Measurements from ENCODE around the gene CBX5. TPM values are rescaled to one million over a fixed set of nuclear protein-coding genes. Genes with fewer than 3 reads are reported as not detected.
"Not testable (repeated sequence)": the region's sequence is repeated elsewhere in the genome, so short reads cannot be mapped to it uniquely, and the experiment has no call there.

The CBX5 gene
- polyA plus RNA-seq, 2 donors, result 4.9 to 5.6 TPM

DNA sequence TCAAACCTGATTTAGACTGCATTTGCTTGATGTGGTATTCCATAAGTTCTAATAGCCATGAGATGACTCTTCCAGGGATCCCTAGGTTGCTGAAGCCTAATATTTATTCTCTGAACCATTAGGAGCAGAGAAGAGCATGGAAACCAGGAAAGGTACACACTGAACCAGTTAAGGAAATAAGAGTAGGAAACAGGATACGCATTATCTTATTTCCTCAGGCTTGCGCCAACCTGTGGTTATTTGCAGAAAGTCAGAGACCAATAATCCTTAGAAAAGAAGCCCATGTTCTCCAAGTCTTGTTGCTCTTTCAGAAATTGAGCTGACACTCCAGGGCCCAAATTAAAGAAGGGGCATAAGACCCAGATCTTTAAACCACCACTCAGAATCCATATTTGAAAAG, 49.4 kb downstream of the CBX5 start:
- no peaks in the 10 kb centered on the region for H3K4me1 ChIP-seq (ENCODE audit: control insufficient read depth in 2 of 2, insufficient read depth in 2 of 2, low read length in 1 of 2)
- no peaks in the 10 kb centered on the region for H3K36me3 ChIP-seq (ENCODE audit: control insufficient read depth in 2 of 2, insufficient read depth in 2 of 2, low read length in 1 of 2)
- H3K27ac ChIP-seq (ENCODE audit: low read depth in 2 of 2, low read length in 1 of 2), result no peak overlapping the region
- H3K4me3 ChIP-seq (ENCODE audit: low read depth in 1 of 2, low read length in 2 of 2), result no peak overlapping the region
- 82 to 86% methylated on average over 2 of the region's 2 CpGs for WGBS, 2 donors
- no peaks in the 10 kb centered on the region for H3K27me3 ChIP-seq (ENCODE audit: control insufficient read depth in 1 of 2, insufficient read depth in 2 of 2, low read length in 2 of 2)
- H3K9me3 ChIP-seq (ENCODE audit: control insufficient read depth in 2 of 2, insufficient read depth in 1 of 2, low read depth in 1 of 2, low read length in 1 of 2), result no peaks in the 10 kb centered on the region

DNA sequence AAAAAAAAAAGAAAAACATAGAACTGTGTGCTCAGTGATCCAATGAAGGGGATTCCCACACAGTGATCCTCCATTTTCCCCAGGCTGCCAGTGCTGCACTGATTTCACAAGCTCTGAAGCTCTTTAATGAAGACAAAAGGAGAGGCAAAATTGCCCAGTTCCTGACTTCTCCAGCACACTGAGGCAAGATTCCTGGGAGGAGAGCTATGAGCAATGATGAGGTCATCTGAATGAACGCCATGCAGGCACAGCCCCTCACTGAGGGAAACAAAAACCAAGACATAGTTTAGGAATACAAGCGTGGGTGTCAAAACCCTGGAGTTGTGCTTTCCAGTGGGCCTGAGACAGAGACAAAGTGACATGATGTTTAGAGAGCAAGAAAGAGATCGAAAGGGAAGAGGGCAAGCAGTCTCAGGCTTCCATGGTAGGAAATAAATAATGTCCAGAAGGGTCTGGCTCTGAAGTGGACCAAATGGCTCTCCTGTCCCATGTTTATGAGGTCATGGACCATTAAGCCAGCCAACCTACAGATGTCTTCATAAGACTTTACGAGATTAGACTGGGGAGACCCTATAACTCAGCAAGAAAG, 50.2 kb downstream of the CBX5 start:
- no peak overlapping the region for H3K27ac ChIP-seq (ENCODE audit: low read depth in 2 of 2, low read length in 1 of 2)
- H3K27me3 ChIP-seq (ENCODE audit: control insufficient read depth in 1 of 2, insufficient read depth in 2 of 2, low read length in 2 of 2), result no peaks in the 10 kb centered on the region
- no peaks in the 10 kb centered on the region for H3K36me3 ChIP-seq (ENCODE audit: control insufficient read depth in 2 of 2, insufficient read depth in 2 of 2, low read length in 1 of 2)
- H3K4me1 ChIP-seq (ENCODE audit: control insufficient read depth in 2 of 2, insufficient read depth in 2 of 2, low read length in 1 of 2), result no peaks in the 10 kb centered on the region
- H3K4me3 ChIP-seq (ENCODE audit: low read depth in 1 of 2, low read length in 2 of 2), result no peak overlapping the region
- 46 to 62% methylated on average over 4 of the region's 4 CpGs for WGBS, 2 donors
- H3K9me3 ChIP-seq (ENCODE audit: control insufficient read depth in 2 of 2, insufficient read depth in 1 of 2, low read depth in 1 of 2, low read length in 1 of 2), result no peaks in the 10 kb centered on the region

DNA sequence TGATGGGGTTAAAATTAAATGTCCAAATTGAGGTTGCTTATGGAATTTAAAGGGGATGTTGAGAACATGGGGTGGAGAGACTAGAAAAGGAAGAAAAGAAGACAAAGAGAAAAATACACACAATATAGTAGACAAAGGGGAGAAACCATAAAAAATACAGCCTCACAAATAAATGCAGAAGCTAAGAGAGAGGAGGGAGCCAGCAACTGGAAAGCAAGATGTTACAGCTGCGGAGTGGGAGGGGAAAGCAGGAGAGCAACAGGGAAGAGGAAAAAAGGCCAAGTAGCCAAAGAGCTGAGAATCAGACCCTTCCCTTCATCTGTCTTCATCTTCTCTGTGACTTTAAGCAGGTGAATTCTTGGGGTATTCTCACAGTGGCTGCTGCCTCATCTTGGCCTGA, 51.5 kb downstream of the CBX5 start:
- 79 to 81% methylated on average over 1 of the region's 1 CpG for WGBS, 2 donors
- H3K36me3 ChIP-seq (ENCODE audit: control insufficient read depth in 2 of 2, insufficient read depth in 2 of 2, low read length in 1 of 2), result no peaks in the 10 kb centered on the region
- no peaks in the 10 kb centered on the region for H3K27me3 ChIP-seq (ENCODE audit: control insufficient read depth in 1 of 2, insufficient read depth in 2 of 2, low read length in 2 of 2)
- no peak overlapping the region for H3K27ac ChIP-seq (ENCODE audit: low read depth in 2 of 2, low read length in 1 of 2)
- H3K4me1 ChIP-seq (ENCODE audit: control insufficient read depth in 2 of 2, insufficient read depth in 2 of 2, low read length in 1 of 2), result no peaks in the 10 kb centered on the region
- H3K4me3 ChIP-seq (ENCODE audit: low read depth in 1 of 2, low read length in 2 of 2), result no peak overlapping the region
- no peaks in the 10 kb centered on the region for H3K9me3 ChIP-seq (ENCODE audit: control insufficient read depth in 2 of 2, insufficient read depth in 1 of 2, low read depth in 1 of 2, low read length in 1 of 2)

DNA sequence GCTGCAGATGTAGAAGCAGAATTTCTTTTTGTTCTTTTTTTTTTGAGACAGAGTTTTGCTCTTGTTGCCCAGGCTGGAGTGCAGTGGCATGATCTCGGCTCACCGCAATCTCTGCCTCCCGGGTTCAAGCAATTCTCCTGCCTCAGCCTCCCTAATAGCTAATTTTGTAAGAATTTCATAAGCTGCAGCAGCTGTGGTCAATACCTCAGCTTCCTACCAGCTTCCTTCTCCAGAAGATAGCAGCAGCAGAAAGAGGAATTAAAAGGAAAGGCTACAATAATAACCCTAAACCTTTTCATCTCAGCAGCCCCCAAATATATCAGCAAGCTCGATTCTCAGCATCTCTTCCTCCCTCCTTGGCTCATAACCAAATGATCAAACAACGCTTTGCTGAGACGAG, 52.0 kb downstream of the CBX5 start:
- not testable (repeated sequence) for H3K4me3 ChIP-seq (ENCODE audit: low read depth in 1 of 2, low read length in 2 of 2); H3K27me3 ChIP-seq (ENCODE audit: control insufficient read depth in 1 of 2, insufficient read depth in 2 of 2, low read length in 2 of 2); H3K27ac ChIP-seq (ENCODE audit: low read depth in 2 of 2, low read length in 1 of 2); H3K36me3 ChIP-seq (ENCODE audit: control insufficient read depth in 2 of 2, insufficient read depth in 2 of 2, low read length in 1 of 2); H3K9me3 ChIP-seq (ENCODE audit: control insufficient read depth in 2 of 2, insufficient read depth in 1 of 2, low read depth in 1 of 2, low read length in 1 of 2); H3K4me1 ChIP-seq (ENCODE audit: control insufficient read depth in 2 of 2, insufficient read depth in 2 of 2, low read length in 1 of 2)
- WGBS, 2 donors, result 58 to 64% methylated on average over 6 of the region's 6 CpGs

DNA sequence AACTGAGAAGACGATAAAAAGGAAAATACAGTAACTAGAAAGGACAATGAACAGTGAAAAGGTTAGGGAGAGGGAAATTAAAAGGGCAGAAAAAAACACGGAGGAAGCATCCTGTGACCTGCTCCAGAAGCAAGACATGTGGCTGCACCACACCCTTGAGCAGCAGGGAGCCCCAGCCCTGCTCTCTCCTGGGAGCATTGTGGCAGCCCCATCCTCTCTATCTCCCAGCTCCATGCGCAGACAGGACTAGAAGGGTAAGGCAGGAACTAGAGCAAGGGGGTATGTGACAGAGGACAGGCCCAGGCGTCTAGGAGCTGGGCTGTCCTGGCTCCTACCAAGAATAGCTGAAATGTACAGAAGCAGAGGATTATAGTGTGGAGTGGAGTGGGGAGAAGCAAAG, 52.5 kb downstream of the CBX5 start:
- no peak overlapping the region for H3K27ac ChIP-seq (ENCODE audit: low read depth in 2 of 2, low read length in 1 of 2)
- no peaks in the 10 kb centered on the region for H3K4me1 ChIP-seq (ENCODE audit: control insufficient read depth in 2 of 2, insufficient read depth in 2 of 2, low read length in 1 of 2)
- no peaks in the 10 kb centered on the region for H3K27me3 ChIP-seq (ENCODE audit: control insufficient read depth in 1 of 2, insufficient read depth in 2 of 2, low read length in 2 of 2)
- H3K36me3 ChIP-seq (ENCODE audit: control insufficient read depth in 2 of 2, insufficient read depth in 2 of 2, low read length in 1 of 2), result no peaks in the 10 kb centered on the region
- H3K9me3 ChIP-seq (ENCODE audit: control insufficient read depth in 2 of 2, insufficient read depth in 1 of 2, low read depth in 1 of 2, low read length in 1 of 2), result no peaks in the 10 kb centered on the region
- H3K4me3 ChIP-seq (ENCODE audit: low read depth in 1 of 2, low read length in 2 of 2), result no peak overlapping the region
- WGBS, 2 donors, result 73 to 74% methylated on average over 4 of the region's 4 CpGs

DNA sequence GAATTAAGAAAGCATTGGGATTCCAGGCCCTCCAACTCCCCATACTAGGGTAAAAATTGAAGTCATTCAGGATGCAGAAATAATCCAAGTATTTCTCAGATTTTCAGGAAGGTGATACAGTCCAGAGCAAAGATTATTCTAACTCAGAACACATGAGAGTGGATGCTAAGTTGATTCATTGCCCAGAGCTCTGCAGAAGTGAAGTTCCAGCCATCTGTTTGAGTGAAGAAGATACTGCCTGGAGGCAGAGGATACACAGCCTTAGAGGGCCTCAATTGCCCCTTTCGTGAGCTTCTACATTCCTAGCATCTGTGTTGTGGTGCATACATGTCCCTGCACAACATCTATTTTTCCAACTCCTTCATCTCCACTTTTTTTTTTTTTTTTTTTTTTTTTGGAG, 54.3 kb downstream of the CBX5 start:
- 90 to 95% methylated on average over 1 of the region's 1 CpG for WGBS, 2 donors
- no peaks in the 10 kb centered on the region for H3K9me3 ChIP-seq (ENCODE audit: control insufficient read depth in 2 of 2, insufficient read depth in 1 of 2, low read depth in 1 of 2, low read length in 1 of 2)
- no peaks in the 10 kb centered on the region for H3K4me1 ChIP-seq (ENCODE audit: control insufficient read depth in 2 of 2, insufficient read depth in 2 of 2, low read length in 1 of 2)
- H3K27me3 ChIP-seq (ENCODE audit: control insufficient read depth in 1 of 2, insufficient read depth in 2 of 2, low read length in 2 of 2), result no peaks in the 10 kb centered on the region
- no peak overlapping the region for H3K27ac ChIP-seq (ENCODE audit: low read depth in 2 of 2, low read length in 1 of 2)
- no peak overlapping the region for H3K4me3 ChIP-seq (ENCODE audit: low read depth in 1 of 2, low read length in 2 of 2)
- no peaks in the 10 kb centered on the region for H3K36me3 ChIP-seq (ENCODE audit: control insufficient read depth in 2 of 2, insufficient read depth in 2 of 2, low read length in 1 of 2)

DNA sequence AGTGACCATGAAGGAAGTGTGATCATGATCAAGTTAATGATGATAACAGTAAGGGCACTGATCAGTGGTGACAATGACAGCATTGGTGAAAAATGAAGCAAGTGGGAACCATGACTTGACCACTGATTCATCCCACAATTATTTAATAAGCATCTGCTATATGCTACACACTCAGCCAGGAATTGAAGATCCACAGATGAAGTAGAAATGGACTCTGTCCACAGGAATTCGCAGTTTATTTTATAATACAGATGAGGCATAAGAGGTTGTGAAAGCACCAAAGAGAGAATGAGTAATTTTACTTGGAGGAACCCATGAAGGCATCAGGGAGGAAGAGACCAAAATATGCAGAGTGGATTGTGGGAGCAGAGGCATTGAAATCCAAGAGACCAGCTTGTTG, 57.3 kb downstream of the CBX5 start:
- H3K4me1 ChIP-seq (ENCODE audit: control insufficient read depth in 2 of 2, insufficient read depth in 2 of 2, low read length in 1 of 2), result peaks cover under 1 to 5% of the 10 kb centered on the region in 2 donors
- H3K27me3 ChIP-seq (ENCODE audit: control insufficient read depth in 1 of 2, insufficient read depth in 2 of 2, low read length in 2 of 2), result no peaks in the 10 kb centered on the region
- H3K4me3 ChIP-seq (ENCODE audit: low read depth in 1 of 2, low read length in 2 of 2), result no peak overlapping the region
- H3K36me3 ChIP-seq (ENCODE audit: control insufficient read depth in 2 of 2, insufficient read depth in 2 of 2, low read length in 1 of 2), result no peaks in the 10 kb centered on the region
- no peaks in the 10 kb centered on the region for H3K9me3 ChIP-seq (ENCODE audit: control insufficient read depth in 2 of 2, insufficient read depth in 1 of 2, low read depth in 1 of 2, low read length in 1 of 2)
- 76 to 78% methylated on average over 1 of the region's 1 CpG for WGBS, 2 donors
- H3K27ac ChIP-seq (ENCODE audit: low read depth in 2 of 2, low read length in 1 of 2), result no peak overlapping the region

DNA sequence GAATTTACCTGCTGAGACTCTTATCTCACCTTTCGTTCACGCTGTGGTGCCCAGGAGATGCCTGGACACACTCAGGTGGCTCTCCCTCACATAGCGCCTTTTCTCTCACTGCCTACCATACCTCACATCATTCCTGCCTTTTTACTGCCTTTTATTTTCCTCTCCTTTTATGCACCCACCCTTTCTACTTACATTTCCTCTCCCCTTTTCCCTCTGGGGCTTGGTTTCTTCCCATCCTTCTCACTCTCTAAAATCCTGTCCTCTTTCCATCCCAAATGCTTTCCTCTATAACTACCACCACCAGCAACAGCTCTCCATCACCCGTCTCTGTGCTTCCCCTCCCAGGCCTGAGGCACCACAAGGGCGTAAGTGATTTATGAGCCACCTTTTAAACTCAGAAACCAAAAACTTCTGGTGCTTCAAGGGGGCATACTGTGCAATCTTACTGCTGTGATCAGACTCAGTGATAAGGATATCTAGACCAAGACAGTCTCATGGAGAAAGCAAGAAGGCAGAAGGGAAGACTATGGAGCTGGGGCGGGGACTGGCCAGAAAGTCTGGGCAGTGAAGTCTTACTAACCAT, 58.4 kb downstream of the CBX5 start:
- Histone ChIP-seq H3K4me1 (ENCODE audit: control insufficient read depth in 2 of 2, insufficient read depth in 2 of 2, low read length in 1 of 2) (peaks cover 2 to 8% of the 10 kb centered on the region in 2 donors), H3K4me3 (ENCODE audit: low read depth in 1 of 2, low read length in 2 of 2) (no peak overlapping the region), H3K9me3 (ENCODE audit: control insufficient read depth in 2 of 2, insufficient read depth in 1 of 2, low read depth in 1 of 2, low read length in 1 of 2) (no peaks in the 10 kb centered on the region), H3K36me3 (ENCODE audit: control insufficient read depth in 2 of 2, insufficient read depth in 2 of 2, low read length in 1 of 2) (no peaks in the 10 kb centered on the region), H3K27ac (ENCODE audit: low read depth in 2 of 2, low read length in 1 of 2) (no peak overlapping the region), H3K27me3 (ENCODE audit: control insufficient read depth in 1 of 2, insufficient read depth in 2 of 2, low read length in 2 of 2) (no peaks in the 10 kb centered on the region)
- 79 to 85% methylated on average over 6 of the region's 6 CpGs for WGBS, 2 donors

DNA sequence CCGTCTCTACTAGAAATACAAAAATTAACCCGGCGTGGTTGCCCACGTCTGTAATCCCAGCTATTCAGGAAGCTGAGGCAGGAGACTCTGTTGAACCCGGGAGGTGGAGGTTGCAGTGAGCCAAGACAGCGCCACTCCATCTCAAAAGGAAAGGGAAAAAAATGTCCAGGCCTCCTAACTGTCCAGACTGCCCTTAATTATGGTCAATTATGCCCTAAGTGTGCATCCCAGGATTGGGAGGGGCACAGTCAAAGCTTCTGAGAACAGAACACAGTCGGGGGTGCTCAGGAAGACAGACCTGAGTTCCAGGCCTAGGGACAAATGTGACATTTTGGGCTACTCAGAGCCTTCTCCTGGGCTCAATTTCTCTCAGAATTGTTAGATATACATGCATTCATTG, 59.4 kb downstream of the CBX5 start:
- Histone ChIP-seq H3K4me1 (ENCODE audit: control insufficient read depth in 2 of 2, insufficient read depth in 2 of 2, low read length in 1 of 2) (peaks cover 2 to 11% of the 10 kb centered on the region in 2 donors), H3K9me3 (ENCODE audit: control insufficient read depth in 2 of 2, insufficient read depth in 1 of 2, low read depth in 1 of 2, low read length in 1 of 2) (no peaks in the 10 kb centered on the region), H3K36me3 (ENCODE audit: control insufficient read depth in 2 of 2, insufficient read depth in 2 of 2, low read length in 1 of 2) (no peaks in the 10 kb centered on the region), H3K27ac (ENCODE audit: low read depth in 2 of 2, low read length in 1 of 2) (no peak overlapping the region), H3K4me3 (ENCODE audit: low read depth in 1 of 2, low read length in 2 of 2) (no peak overlapping the region), H3K27me3 (ENCODE audit: control insufficient read depth in 1 of 2, insufficient read depth in 2 of 2, low read length in 2 of 2) (no peaks in the 10 kb centered on the region)
- 66 to 67% methylated on average over 7 of the region's 7 CpGs for WGBS, 2 donors

DNA sequence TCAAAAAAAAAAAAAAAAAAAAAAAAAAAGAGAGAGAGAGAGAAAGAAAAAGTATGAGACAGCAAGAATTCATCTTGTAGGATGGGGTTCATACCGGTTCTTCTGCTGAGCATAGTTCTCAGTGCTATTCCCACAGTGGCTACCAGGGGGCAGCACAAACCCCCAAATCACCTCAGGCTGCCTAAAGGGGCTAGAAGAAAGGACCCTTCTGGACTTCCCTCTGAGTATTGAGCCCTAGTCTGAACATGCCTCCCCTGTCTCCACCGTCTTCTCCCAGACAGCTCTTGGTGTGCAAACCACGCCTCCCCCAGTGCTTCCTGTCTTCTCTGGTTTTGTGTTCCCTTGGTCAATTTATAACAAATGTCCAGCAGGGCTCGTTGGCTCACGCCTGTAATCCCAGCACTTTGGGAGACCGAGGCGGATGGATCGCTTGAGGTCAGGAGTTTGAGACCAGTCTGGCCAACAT, 59.8 kb downstream of the CBX5 start:
- no peaks in the 10 kb centered on the region for H3K9me3 ChIP-seq (ENCODE audit: control insufficient read depth in 2 of 2, insufficient read depth in 1 of 2, low read depth in 1 of 2, low read length in 1 of 2)
- H3K36me3 ChIP-seq (ENCODE audit: control insufficient read depth in 2 of 2, insufficient read depth in 2 of 2, low read length in 1 of 2), result no peaks in the 10 kb centered on the region
- H3K4me1 ChIP-seq (ENCODE audit: control insufficient read depth in 2 of 2, insufficient read depth in 2 of 2, low read length in 1 of 2), result peaks cover 2 to 11% of the 10 kb centered on the region in 2 donors
- no peak overlapping the region for H3K27ac ChIP-seq (ENCODE audit: low read depth in 2 of 2, low read length in 1 of 2)
- H3K27me3 ChIP-seq (ENCODE audit: control insufficient read depth in 1 of 2, insufficient read depth in 2 of 2, low read length in 2 of 2), result no peaks in the 10 kb centered on the region
- WGBS, 2 donors, result 25 to 35% methylated on average over 8 of the region's 8 CpGs
- no peak overlapping the region for H3K4me3 ChIP-seq (ENCODE audit: low read depth in 1 of 2, low read length in 2 of 2)
